Inflammatory macrophage treated with lipopolysaccharide for 4 hours (primary cell): ENCODE results near the gene JPT2.

Experiments
- DNase-seq: peaks from one replicate; pipeline ENCODE4 v3.0.0-alpha.2; 2020

The JPT2 gene

DNA sequence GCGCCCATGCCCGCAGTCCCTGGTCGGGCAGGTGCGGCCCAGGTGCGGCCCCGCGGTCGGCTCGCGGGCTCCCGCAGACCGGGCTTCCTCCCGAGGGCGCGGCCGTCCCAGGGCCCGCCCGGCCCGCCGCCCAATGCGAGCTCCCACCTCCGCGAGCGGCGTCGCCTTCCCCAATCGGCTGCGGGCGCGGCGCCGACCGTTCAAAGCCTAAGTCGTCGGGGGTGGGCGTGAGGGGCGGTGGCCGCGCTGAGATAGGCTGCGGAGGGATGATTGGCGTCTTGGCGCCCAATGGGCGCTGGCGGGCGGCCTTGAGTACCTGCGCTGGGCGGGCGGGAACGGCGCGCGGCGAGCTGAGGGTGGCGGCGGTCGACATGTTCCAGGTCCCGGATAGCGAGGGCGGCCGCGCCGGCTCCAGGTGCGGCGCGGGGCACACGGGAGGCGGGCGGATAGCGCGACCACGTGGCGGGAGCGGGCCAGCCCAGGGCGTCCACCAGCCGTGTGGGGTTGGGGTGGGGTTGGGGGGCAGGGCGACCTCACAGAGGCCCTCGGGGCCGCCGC lies at the start of gene JPT2:
Gene JPT2 (plus strand): TSS at position 338 of the 558 bp plus-strand sequence. CDS start 34 bp downstream, at position 372.
- peak; percentile 98 for DNase-seq

- no peak for DNase-seq
These were observed 47.4 kb upstream of the JPT2 start for GRCh38 chr16:1630450-1631213.

DNA sequence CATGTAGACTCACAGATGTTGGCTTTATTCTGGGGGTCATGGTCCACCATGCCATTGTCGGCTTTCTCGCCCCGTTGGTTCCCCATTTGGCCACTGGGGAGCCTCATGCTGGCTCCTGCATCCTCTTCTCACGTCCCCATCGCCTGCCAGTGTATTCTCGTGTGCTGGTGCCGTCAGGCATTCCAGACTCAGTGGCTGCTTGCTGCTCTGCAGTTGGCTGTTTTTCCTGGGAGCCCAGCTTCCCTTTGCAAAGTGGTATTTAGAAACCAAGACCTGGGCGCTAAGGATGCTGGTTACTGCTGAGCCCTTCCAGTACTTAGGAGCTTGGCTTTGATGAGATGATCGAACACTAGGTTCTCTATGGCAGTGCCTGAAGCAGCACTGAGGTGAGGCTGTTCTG lies 46.8 kb upstream of the JPT2 start:
- no peak for DNase-seq

GRCh38 chr16:1631931-1632637 lies 46.0 kb upstream of the JPT2 start:
- DNase-seq, result no peak

- DNase-seq, result no peak
These were observed 45.5 kb upstream of the JPT2 start for GRCh38 chr16:1632638-1632970.

- no peak for DNase-seq
These were observed 44.8 kb upstream of the JPT2 start for GRCh38 chr16:1633310-1633709.

DNA sequence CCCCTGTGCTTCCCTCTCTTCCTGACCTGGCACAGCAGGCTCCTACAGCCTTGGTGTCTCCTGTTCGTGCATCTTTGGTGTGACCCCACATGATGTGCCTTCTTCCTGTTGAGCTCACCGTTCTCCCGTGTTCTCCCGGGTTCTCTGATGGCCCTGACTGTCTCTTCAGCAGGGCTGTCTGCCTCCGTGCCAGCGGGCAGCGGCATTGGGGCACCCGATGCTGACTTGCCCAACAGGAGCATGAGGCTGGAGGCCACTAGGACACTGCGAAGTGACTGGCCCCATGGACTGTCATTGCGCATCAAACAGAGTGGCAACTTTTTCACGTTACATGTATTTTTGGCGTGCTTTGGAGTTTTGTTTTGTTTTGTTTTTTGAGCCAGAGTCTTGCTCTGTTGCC lies 43.5 kb upstream of the JPT2 start:
- DNase-seq, result no peak

DNA sequence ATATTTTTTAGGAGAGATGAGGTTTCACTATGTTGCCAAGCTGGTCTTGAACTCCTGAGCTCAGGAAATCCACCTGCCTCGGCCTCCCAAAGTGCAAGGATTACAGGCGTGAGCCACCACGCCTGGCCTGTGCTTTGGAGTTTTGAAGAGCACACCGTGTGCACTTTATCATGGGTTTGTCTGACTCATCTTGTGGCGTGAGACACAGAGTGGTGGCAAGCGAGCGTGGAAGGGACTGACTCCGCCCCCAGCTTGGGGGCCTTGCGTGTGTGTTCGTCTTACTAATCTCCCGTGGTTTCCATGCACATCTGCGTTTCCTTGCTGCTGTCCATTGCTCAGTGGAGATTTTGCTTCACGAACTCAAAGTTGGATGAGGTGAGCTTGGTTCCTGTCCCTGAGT lies 43.0 kb upstream of the JPT2 start:
- no peak for DNase-seq

- DNase-seq, result no peak
These were observed 40.6 kb upstream of the JPT2 start for GRCh38 chr16:1637526-1637925.

DNA sequence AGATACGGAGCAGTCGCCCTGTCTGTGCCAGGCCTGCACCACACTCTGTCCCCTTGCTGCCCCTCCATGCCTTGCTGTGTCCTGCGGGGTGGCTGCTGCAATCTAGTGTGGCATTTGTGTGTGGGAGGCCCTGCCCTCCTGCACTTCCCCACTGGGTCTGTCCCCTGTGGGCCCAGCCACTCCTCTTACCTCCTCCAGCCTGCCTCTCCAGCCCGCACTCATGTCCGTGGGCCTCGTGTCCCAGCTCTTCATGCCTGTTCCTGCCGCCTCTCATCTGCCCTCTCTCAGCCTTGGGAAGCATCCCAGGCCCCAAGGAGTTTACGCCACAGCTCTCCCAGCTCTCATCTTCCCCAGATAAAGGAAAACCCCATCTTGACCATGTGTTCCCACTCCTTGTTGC lies 39.3 kb upstream of the JPT2 start:
- no peak for DNase-seq

DNA sequence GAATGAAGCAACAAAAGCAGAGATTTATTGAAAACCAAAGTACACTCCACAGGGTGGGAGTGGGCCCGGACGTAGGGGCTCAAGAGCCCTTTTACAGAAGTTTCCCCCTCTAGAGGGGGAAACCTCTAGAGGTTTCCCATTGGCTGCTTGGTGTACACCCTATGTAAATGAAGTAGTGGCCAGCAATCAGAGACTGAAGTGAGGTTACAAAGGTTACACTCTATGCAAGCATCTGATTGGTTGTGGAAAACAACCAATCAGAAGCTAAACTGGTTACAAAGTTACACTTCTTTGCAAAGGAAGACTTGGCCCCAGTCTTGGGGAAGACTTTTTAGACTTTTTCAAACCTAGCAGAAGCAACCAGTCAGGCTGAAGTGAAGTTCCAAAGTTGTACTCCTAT lies 38.8 kb upstream of the JPT2 start:
- DNase-seq, result no peak

GRCh38 chr16:1639860-1640259 lies 38.2 kb upstream of the JPT2 start:
- no peak for DNase-seq

DNA sequence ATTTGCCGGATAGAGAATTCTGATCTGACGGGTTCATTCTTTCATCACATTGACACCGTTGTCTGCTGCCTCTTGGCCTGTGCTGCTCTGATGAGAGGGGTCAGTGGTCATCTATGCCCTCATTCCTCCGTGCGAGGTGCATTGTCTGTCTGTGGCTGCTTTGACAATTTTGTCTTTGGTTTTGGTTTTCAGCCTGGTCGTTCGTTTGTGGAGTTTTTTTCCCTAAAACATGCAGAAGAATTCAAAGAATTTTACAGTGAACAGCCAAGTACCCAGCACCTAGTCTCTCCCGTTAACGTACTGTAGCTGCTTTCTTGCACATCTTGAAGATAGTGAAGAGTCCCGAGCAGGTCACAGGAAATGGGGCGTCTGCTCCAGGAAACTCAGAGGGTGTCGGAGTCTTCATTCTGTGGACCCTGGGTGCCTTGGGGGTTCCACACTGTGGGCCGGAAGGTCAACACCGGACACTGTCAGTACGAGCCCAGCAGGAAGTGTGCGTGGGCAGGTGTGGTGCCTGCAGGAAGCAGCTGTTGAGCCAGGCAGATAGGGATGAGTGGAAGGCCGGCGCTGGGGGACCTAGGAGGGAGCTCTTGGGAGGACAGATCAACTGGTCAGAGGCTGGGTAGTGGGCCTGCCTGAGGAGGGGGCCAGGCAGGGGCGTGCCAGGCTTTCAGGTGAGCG lies 37.7 kb upstream of the JPT2 start:
- DNase-seq, result no peak

DNA sequence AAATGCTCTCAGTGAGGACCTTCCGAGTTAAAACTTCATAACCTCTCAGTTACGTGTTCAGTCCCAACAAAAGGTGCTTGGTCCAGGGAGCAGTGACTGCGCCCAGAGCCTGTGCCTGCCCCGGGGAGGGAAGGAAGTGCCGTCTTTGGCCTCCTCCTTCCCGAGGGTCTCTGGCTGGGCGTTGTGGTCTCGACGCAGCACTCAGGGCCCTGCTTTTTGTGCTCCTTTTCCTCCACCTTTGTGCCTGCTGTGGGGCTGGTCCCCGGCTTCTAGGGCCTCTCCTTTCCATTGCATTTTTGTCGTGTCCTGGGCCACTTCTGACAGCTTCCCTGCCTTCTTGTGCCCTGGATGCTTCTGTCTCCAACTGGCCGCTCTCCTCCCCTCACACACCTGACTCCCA lies 36.8 kb upstream of the JPT2 start:
- no peak for DNase-seq

- no peak for DNase-seq
These were observed 35.9 kb upstream of the JPT2 start for GRCh38 chr16:1642148-1642547.

GRCh38 chr16:1642753-1643152 lies 35.3 kb upstream of the JPT2 start:
- no peak for DNase-seq

- DNase-seq, result no peak
These were observed 34.6 kb upstream of the JPT2 start for GRCh38 chr16:1643521-1643920.

- DNase-seq, result peak; percentile 65
These were observed 32.1 kb upstream of the JPT2 start for GRCh38 chr16:1645914-1646525.

DNA sequence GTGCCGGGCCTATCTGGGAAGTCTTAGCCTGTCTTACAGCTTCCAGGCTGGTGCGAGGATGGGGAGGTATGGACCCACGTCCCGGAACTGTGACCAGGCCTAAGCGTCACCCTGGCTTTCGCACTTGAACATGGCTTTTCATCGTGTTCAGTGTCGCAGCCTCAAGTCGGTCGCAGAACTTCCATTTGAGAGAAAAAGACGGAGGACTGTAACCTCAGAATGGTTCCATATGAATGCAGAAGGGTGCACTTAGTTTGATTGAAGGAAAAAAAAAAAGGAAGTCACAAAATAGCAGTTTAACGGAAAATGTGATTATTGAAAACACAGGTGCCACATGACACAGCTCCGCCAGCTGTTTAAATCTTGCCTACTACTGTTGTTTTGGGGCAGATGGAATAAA lies 30.2 kb upstream of the JPT2 start:
- DNase-seq, result no peak

DNA sequence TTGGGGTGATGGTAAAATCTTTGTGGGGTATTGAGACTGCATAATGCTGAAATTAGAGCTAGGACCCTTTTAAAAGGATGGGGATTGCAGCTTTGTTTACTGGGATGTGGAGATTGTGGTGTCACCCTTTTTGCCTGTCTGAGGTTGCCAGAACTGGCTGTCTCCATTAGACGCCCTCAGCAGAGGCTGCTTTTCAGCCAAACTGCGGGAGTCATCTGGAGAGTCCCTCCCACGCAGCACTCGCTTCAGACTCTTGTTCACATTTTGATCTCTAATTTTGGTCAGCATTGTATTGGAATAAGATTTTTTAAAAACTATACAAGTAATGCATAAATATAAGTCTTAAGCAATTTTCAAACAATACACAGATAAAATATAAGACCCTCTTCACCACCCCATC lies 27.9 kb upstream of the JPT2 start:
- no peak for DNase-seq

DNA sequence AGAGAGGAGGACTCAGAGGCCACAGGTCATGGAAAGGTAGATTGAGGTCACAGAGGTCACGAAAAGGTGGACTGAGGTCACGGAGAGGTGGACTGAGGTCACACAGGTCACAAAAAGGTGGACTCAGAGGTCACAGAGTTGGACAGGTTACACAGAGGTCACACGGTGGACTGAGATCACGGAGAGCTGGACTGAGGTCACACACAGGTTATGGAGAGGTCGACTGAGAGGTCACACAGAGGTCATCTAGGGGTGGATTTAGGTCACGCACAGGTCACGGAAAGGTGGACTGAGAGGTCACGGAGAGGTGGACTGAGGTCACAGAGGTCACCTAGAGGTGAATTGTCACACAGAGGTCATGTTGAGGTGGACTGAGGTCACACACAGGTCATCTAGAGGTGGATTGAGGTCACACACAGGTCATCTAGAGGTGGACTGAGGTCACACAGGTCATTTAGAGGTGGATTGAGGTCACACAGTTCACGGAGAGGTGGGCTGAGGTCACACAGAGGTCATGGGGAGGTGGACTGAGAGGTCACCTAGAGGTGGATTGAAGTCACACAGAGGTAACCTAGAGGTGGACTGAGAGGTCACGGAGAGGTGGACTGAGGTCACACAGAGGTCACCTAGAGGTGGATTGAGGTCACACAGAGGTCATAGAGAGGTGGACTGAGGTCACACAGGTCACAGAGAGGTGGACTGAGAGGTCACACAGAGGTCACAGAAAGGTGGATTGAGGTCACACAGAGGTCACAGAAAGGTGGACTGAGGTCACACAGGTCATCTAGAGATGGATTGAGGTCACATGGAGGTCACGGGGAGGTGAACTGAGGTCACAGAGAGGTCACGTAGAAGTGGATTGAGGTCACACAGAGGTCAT lies 26.7 kb upstream of the JPT2 start:
- no peak for DNase-seq

GRCh38 chr16:1651974-1652312 lies 26.1 kb upstream of the JPT2 start:
- DNase-seq, result no peak

GRCh38 chr16:1653023-1653422 lies 25.1 kb upstream of the JPT2 start:
- no peak for DNase-seq
